ENCODE results near the gene ADIRF.
"Not testable (repeated sequence)": the region's sequence is repeated elsewhere in the genome, so short reads cannot be mapped to it uniquely, and the experiment has no call there.

ADIRF gene

GRCh38 chr10:86946213-86947155, 21.8 kb upstream of the ADIRF start:
- in situ Hi-C loops (cut with MboI; ENCODE audit: low pct_unique_long_range_greater_than_20kb, low sequenced_read_pairs, unreplicated experiment): no loop called here
- TF ChIP-seq CTCF (IDR thresholded peaks at IDR 0.05; ENCODE audit: extremely low read depth, insufficient read depth, missing control alignments): no peak
- no peak for DNase-seq (ENCODE audit: low spot score)

- DNase-seq (ENCODE audit: low spot score); in situ Hi-C loops (cut with MboI; ENCODE audit: low pct_unique_long_range_greater_than_20kb, low sequenced_read_pairs, unreplicated experiment): not testable (repeated sequence)
These were observed 20.5 kb upstream of the ADIRF start for GRCh38 chr10:86947806-86948205.

GRCh38 chr10:86950349-86950748, 17.9 kb upstream of the ADIRF start:
- no peak for TF ChIP-seq CTCF (IDR thresholded peaks at IDR 0.05; ENCODE audit: extremely low read depth, insufficient read depth, missing control alignments)
- DNase-seq (ENCODE audit: low spot score): no peak
- in situ Hi-C loops (cut with MboI; ENCODE audit: low pct_unique_long_range_greater_than_20kb, low sequenced_read_pairs, unreplicated experiment): no loop called here

- no peak for DNase-seq (ENCODE audit: low spot score)
- in situ Hi-C loops (cut with MboI; ENCODE audit: low pct_unique_long_range_greater_than_20kb, low sequenced_read_pairs, unreplicated experiment): no loop called here
- no peak for TF ChIP-seq CTCF (IDR thresholded peaks at IDR 0.05; ENCODE audit: extremely low read depth, insufficient read depth, missing control alignments)
These were observed 17.0 kb upstream of the ADIRF start for GRCh38 chr10:86951184-86951761.

GRCh38 chr10:86952106-86952505, 16.2 kb upstream of the ADIRF start:
- in situ Hi-C loops (cut with MboI; ENCODE audit: low pct_unique_long_range_greater_than_20kb, low sequenced_read_pairs, unreplicated experiment): no loop called here
- no peak for DNase-seq (ENCODE audit: low spot score)

GRCh38 chr10:86952697-86953096, 15.6 kb upstream of the ADIRF start:
- DNase-seq (ENCODE audit: low spot score): not testable (repeated sequence)

More at GRCh38 chr10:86952106-86952505, 16.2 kb upstream of the ADIRF start:
- no peak for TF ChIP-seq CTCF (IDR thresholded peaks at IDR 0.05; ENCODE audit: extremely low read depth, insufficient read depth, missing control alignments)

GRCh38 chr10:86953747-86954680, 14.3 kb upstream of the ADIRF start:
- TF ChIP-seq CTCF (IDR thresholded peaks at IDR 0.05; ENCODE audit: extremely low read depth, insufficient read depth, missing control alignments): no peak
- no peak for DNase-seq (ENCODE audit: low spot score)
- in situ Hi-C loops (cut with MboI; ENCODE audit: low pct_unique_long_range_greater_than_20kb, low sequenced_read_pairs, unreplicated experiment): no loop called here

More at GRCh38 chr10:86952697-86953096, 15.6 kb upstream of the ADIRF start:
- in situ Hi-C loops (cut with MboI; ENCODE audit: low pct_unique_long_range_greater_than_20kb, low sequenced_read_pairs, unreplicated experiment): not testable (repeated sequence)
